ENCODE results near the gene BAIAP2.

Gene BAIAP2

GRCh38 chr17:81030741-81031565 is 4.0 kb upstream of the BAIAP2 start:
- no peak for TF ChIP-seq CEBPB (IDR thresholded peaks at IDR 0.05)
- no peak for TF ChIP-seq EGR1 (IDR thresholded peaks at IDR 0.05)
- no peak for TF ChIP-seq MAX (IDR thresholded peaks at IDR 0.05)
- TF ChIP-seq NFIC (IDR thresholded peaks at IDR 0.05): no peak
- TF ChIP-seq, protein P1, sequence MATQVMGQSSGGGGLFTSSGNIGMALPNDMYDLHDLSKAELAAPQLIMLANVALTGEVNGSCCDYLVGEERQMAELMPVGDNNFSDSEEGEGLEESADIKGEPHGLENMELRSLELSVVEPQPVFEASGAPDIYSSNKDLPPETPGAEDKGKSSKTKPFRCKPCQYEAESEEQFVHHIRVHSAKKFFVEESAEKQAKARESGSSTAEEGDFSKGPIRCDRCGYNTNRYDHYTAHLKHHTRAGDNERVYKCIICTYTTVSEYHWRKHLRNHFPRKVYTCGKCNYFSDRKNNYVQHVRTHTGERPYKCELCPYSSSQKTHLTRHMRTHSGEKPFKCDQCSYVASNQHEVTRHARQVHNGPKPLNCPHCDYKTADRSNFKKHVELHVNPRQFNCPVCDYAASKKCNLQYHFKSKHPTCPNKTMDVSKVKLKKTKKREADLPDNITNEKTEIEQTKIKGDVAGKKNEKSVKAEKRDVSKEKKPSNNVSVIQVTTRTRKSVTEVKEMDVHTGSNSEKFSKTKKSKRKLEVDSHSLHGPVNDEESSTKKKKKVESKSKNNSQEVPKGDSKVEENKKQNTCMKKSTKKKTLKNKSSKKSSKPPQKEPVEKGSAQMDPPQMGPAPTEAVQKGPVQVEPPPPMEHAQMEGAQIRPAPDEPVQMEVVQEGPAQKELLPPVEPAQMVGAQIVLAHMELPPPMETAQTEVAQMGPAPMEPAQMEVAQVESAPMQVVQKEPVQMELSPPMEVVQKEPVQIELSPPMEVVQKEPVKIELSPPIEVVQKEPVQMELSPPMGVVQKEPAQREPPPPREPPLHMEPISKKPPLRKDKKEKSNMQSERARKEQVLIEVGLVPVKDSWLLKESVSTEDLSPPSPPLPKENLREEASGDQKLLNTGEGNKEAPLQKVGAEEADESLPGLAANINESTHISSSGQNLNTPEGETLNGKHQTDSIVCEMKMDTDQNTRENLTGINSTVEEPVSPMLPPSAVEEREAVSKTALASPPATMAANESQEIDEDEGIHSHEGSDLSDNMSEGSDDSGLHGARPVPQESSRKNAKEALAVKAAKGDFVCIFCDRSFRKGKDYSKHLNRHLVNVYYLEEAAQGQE (IDR thresholded peaks at IDR 0.05; ENCODE audit: low read depth): no peak
- TF ChIP-seq USF1 (IDR thresholded peaks at IDR 0.05): no peak
- TF ChIP-seq YY1 (IDR thresholded peaks at IDR 0.05; ENCODE audit: low read depth): no peak
- TF ChIP-seq CREB1 (IDR thresholded peaks at IDR 0.05; ENCODE audit: low read depth): no peak
- no peak for TF ChIP-seq FOXM1 (IDR thresholded peaks at IDR 0.05; ENCODE audit: borderline replicate concordance, low read depth)

- TF ChIP-seq EGR1 (IDR thresholded peaks at IDR 0.05) (no peak), CREB1 (IDR thresholded peaks at IDR 0.05; ENCODE audit: low read depth) (no peak), TCF12 (IDR thresholded peaks at IDR 0.05; ENCODE audit: low read depth) (no peak), EP300 (IDR thresholded peaks at IDR 0.05; ENCODE audit: borderline replicate concordance) (no peak), TAF1 (IDR thresholded peaks at IDR 0.05; ENCODE audit: low read depth) (no peak), FOXM1 (IDR thresholded peaks at IDR 0.05; ENCODE audit: borderline replicate concordance, low read depth) (no peak), TEAD4 (IDR thresholded peaks at IDR 0.05) (no peak), RAD21 (IDR thresholded peaks at IDR 0.05; ENCODE audit: low read depth) (no peak), NFIC (IDR thresholded peaks at IDR 0.05) (no peak), MAX (IDR thresholded peaks at IDR 0.05) (no peak), CEBPB (IDR thresholded peaks at IDR 0.05) (no peak), ZBTB7A (IDR thresholded peaks at IDR 0.05; ENCODE audit: low read depth) (no peak), YY1 (IDR thresholded peaks at IDR 0.05; ENCODE audit: low read depth) (no peak), USF1 (IDR thresholded peaks at IDR 0.05) (no peak)
- TF ChIP-seq, protein P1 (IDR thresholded peaks at IDR 0.05; ENCODE audit: low read depth): no peak
These were observed 3.1 kb upstream of the BAIAP2 start for GRCh38 chr17:81031566-81032550.

- TF ChIP-seq MAX (IDR thresholded peaks at IDR 0.05) (no peak), EP300 (IDR thresholded peaks at IDR 0.05; ENCODE audit: borderline replicate concordance) (no peak), EGR1 (IDR thresholded peaks at IDR 0.05) (no peak), TEAD4 (IDR thresholded peaks at IDR 0.05) (no peak)
These were observed 2.1 kb upstream of the BAIAP2 start for GRCh38 chr17:81032641-81033480.

DNA sequence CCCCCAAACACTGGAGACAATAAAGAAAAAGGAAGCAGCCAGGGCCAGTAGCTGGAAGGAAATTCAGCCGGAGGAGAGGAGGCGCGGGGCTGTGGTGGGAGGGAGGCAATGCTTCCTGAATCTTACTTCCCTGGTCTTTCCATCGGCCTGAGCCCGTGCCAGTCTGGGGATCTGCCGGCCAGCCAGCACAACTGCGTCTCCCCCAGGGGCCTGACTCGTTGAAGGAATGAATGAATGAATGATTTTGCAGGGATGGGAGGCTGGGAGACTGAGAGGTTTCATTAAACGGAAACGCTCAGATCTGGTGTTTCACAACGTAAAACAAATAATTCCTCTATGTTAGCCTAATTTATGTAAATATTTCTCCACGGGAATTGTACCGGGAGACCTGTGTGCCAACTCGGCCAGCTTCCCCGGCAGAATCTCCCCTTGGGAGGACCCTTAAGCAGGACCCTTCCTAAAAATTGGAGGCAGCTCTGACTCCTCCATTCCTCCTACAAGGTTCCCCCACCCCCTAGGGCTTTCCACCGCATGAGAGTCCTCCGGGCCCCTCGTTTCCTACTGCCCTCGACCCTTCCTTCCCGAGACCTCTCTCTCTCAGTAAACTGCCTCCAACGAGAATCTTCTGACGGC is 1.3 kb upstream of the BAIAP2 start:
- TF ChIP-seq YY1 (IDR thresholded peaks at IDR 0.05; ENCODE audit: low read depth) (no peak), CEBPB (IDR thresholded peaks at IDR 0.05) (no peak), USF1 (IDR thresholded peaks at IDR 0.05) (no peak), TCF12 (IDR thresholded peaks at IDR 0.05; ENCODE audit: low read depth) (no peak), TEAD4 (IDR thresholded peaks at IDR 0.05) (no peak), RAD21 (IDR thresholded peaks at IDR 0.05; ENCODE audit: low read depth) (no peak), FOXM1 (IDR thresholded peaks at IDR 0.05; ENCODE audit: borderline replicate concordance, low read depth) (no peak), TAF1 (IDR thresholded peaks at IDR 0.05; ENCODE audit: low read depth) (no peak), EP300 (IDR thresholded peaks at IDR 0.05; ENCODE audit: borderline replicate concordance) (no peak), NFIC (IDR thresholded peaks at IDR 0.05) (no peak), EGR1 (IDR thresholded peaks at IDR 0.05) (no peak)

Measured in Ishikawa (cell line).